NT2/D1 (cell line): ENCODE data around the gene AKT3.

Experiments
- SUZ12 ChIP-seq: IDR thresholded peaks from 2 replicates; pipeline ENCODE4 v1.6.1; 2011; ENCODE audit not compliant: insufficient read length, insufficient read depth; ENCODE audit errors: extremely low read depth
- YY1 ChIP-seq: IDR thresholded peaks from 2 replicates; pipeline ENCODE4 v1.6.1; 2011; ENCODE audit not compliant: insufficient read length, insufficient read depth

DNA sequence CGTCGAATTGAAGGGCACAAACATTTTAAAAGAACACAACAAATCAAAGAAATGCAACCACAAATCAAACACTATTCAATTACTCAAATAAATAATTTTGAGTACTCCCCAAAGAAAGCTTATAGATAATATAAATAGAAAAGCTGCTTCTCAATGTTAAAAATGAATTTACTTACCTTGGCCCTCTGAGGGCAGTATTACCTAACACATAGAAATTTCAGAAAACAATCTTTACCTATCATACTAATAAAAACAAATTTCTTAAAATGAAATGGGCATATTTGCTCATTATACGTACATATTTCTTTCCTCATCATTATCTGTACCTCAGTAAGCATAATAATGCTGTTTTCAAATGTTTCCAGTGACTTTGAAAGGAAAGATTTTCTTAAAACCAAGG, 141.8 kb downstream of the AKT3 start:
- TF ChIP-seq YY1 (no peak), SUZ12 (no peak)
